Measurements from ENCODE around the gene MOGAT3.

Gene MOGAT3

GRCh38 chr7:101170617-101171441 is 30.0 kb downstream of the MOGAT3 start:
- Histone ChIP-seq H3K36me3 (replicated peaks) (no peaks in the 10 kb centered on the region), H3K4me3 (ENCODE audit: low read depth, low read length) (no peak overlapping the region), H3K27ac (no peak overlapping the region), H3K27me3 (replicated peaks) (peaks cover 64% of the 10 kb centered on the region)
- no peak for TF ChIP-seq CTCF (IDR thresholded peaks at IDR 0.05; ENCODE audit: low read depth, low read length, missing control alignments)
- DNase-seq = no peak
- in situ Hi-C loops (cut with HindIII; ENCODE audit: low pct_ligation_motif_present, low sequenced_read_pairs) = loop anchor here (25.0 kb wide), 1 partner anchor 116 kb away; no protein-coding TSS in a partner anchor

- DNase-seq = peak; percentile 49
- Histone ChIP-seq H3K36me3 (replicated peaks) (no peaks in the 10 kb centered on the region), H3K27me3 (replicated peaks) (peaks cover 65% of the 10 kb centered on the region), H3K27ac (no peak overlapping the region), H3K4me3 (ENCODE audit: low read depth, low read length) (no peak overlapping the region)
- peak; percentile 97 for TF ChIP-seq CTCF (IDR thresholded peaks at IDR 0.05; ENCODE audit: low read depth, low read length, missing control alignments)
- in situ Hi-C loops (cut with HindIII; ENCODE audit: low pct_ligation_motif_present, low sequenced_read_pairs) = loop anchor here (25.0 kb wide), 1 partner anchor 117 kb away; no protein-coding TSS in a partner anchor
Measured at GRCh38 chr7:101169838-101170551, 30.8 kb downstream of the MOGAT3 start.

GRCh38 chr7:101169110-101169837 is 31.6 kb downstream of the MOGAT3 start:
- TF ChIP-seq CTCF (IDR thresholded peaks at IDR 0.05; ENCODE audit: low read depth, low read length, missing control alignments) = no peak
- Histone ChIP-seq H3K27ac (no peak overlapping the region), H3K27me3 (replicated peaks) (peaks cover 64% of the 10 kb centered on the region), H3K4me3 (ENCODE audit: low read depth, low read length) (no peak overlapping the region), H3K36me3 (replicated peaks) (no peaks in the 10 kb centered on the region)
- no peak for DNase-seq
- in situ Hi-C loops (cut with HindIII; ENCODE audit: low pct_ligation_motif_present, low sequenced_read_pairs) = loop anchor here (25.0 kb wide), 1 partner anchor 118 kb away; no protein-coding TSS in a partner anchor

- H3K27me3 ChIP-seq (replicated peaks) = peaks cover 63% of the 10 kb centered on the region
- DNase-seq = no peak
- H3K27ac ChIP-seq = no peak overlapping the region
- H3K36me3 ChIP-seq (replicated peaks) = no peaks in the 10 kb centered on the region
- TF ChIP-seq CTCF (IDR thresholded peaks at IDR 0.05; ENCODE audit: low read depth, low read length, missing control alignments) = no peak
- in situ Hi-C loops (cut with HindIII; ENCODE audit: low pct_ligation_motif_present, low sequenced_read_pairs) = loop anchor here (25.0 kb wide), 1 partner anchor 119 kb away; no protein-coding TSS in a partner anchor
- no peak overlapping the region for H3K4me3 ChIP-seq (ENCODE audit: low read depth, low read length)
Measured at GRCh38 chr7:101168412-101169049, 32.3 kb downstream of the MOGAT3 start.

- no peaks in the 10 kb centered on the region for H3K36me3 ChIP-seq (replicated peaks)
- TF ChIP-seq CTCF (IDR thresholded peaks at IDR 0.05; ENCODE audit: low read depth, low read length, missing control alignments) = no peak
- no peak for DNase-seq
- in situ Hi-C loops (cut with HindIII; ENCODE audit: low pct_ligation_motif_present, low sequenced_read_pairs) = loop anchor here (25.0 kb wide), 1 partner anchor 119 kb away; no protein-coding TSS in a partner anchor
- no peak overlapping the region for H3K4me3 ChIP-seq (ENCODE audit: low read depth, low read length)
- peaks cover 61% of the 10 kb centered on the region for H3K27me3 ChIP-seq (replicated peaks)
- no peak overlapping the region for H3K27ac ChIP-seq
Measured at GRCh38 chr7:101167645-101168411, 33.0 kb downstream of the MOGAT3 start.

Measured in brain microvascular endothelial cell (primary cell).